ENCODE data around the gene ZSCAN10. TPM values are rescaled to one million over a fixed set of nuclear protein-coding genes. Genes with fewer than 3 reads are reported as not detected.

The ZSCAN10 gene
- total and polyA plus RNA-seq, 2 experiments from 2014 or later, result 217 to 519 TPM

- TF ChIP-seq ZNF462 (CRISPR knock-in tag; IDR thresholded peaks at IDR 0.05), result no peak
- no peak for TF ChIP-seq JUNB (IDR thresholded peaks at IDR 0.05; ENCODE audit: unreplicated experiment)
- TF ChIP-seq REST (IDR thresholded peaks at IDR 0.05; ENCODE audit: unreplicated experiment), result no peak
- no peak for TF ChIP-seq POLR2AphosphoS5 (IDR thresholded peaks at IDR 0.05; ENCODE audit: low read depth)
- no peak for TF ChIP-seq ZNF114 (CRISPR knock-in tag; IDR thresholded peaks at IDR 0.05)
- no peak for TF ChIP-seq EZH2phosphoT487 (IDR thresholded peaks at IDR 0.05; ENCODE audit: unreplicated experiment)
- TF ChIP-seq NANOG (IDR thresholded peaks at IDR 0.05; ENCODE audit: borderline replicate concordance), result no peak
- no peak for TF ChIP-seq CREB1 (CRISPR knock-in tag; IDR thresholded peaks at IDR 0.05; ENCODE audit: low read depth)
- no peak for TF ChIP-seq STAT1 (IDR thresholded peaks at IDR 0.05; ENCODE audit: unreplicated experiment)
- no peak for TF ChIP-seq ZNF331 (CRISPR knock-in tag; IDR thresholded peaks at IDR 0.05; ENCODE audit: low read depth)
- TF ChIP-seq EZH2 (IDR thresholded peaks at IDR 0.05; ENCODE audit: low read depth, unreplicated experiment), result no peak
- no peak for TF ChIP-seq CTCF (conservative IDR thresholded peaks at IDR 0.05; ENCODE audit: low read depth in 2 of 2)
- no peak for TF ChIP-seq ETS1 (IDR thresholded peaks at IDR 0.05)
- DNase-seq (ENCODE audit: low spot score) (no peak), ATAC-seq (no peak)
- H3K4me3 ChIP-seq, result no peak overlapping the region
- no peak overlapping the region for H3K27ac Mint-ChIP-seq
- no peak overlapping the region for H3K4me3 Mint-ChIP-seq
- H3K9me3 Mint-ChIP-seq, result peaks cover 3% of the 10 kb centered on the region; the same call in 2 of the 3 replicates
- no peak overlapping the region for H3K27ac ChIP-seq (ENCODE audit: low read depth)
- no peak overlapping the region for H3K4me2 ChIP-seq
- H3K27me3 Mint-ChIP-seq (ENCODE audit: insufficient read depth, low read depth, poor library complexity), result peaks cover 12% of the 10 kb centered on the region
- H3K4me1 Mint-ChIP-seq, result peaks cover 6% of the 10 kb centered on the region; the same call in 2 of the 3 replicates
- no peak overlapping the region for H2AFZ ChIP-seq
- H3K79me2 ChIP-seq (replicated peaks; ENCODE audit: insufficient read depth), result peaks cover 2% of the 10 kb centered on the region
- H3K36me3 Mint-ChIP-seq (ENCODE audit: low read depth), result peaks cover 6% of the 10 kb centered on the region
- no peaks in the 10 kb centered on the region for H4K20me1 ChIP-seq (replicated peaks; ENCODE audit: insufficient read depth)
- no peaks in the 10 kb centered on the region; the same call in 1 of the 2 replicates for H3K36me3 ChIP-seq (ENCODE audit: insufficient read depth)
- H3K4me1 ChIP-seq (ENCODE audit: insufficient read depth), result 0 out of 2 replicates have a peak, but pooled peaks cover 1% of the 10 kb centered on the region
- H3K27me3 ChIP-seq (ENCODE audit: insufficient read depth), result no peaks in the 10 kb centered on the region
- no peaks in the 10 kb centered on the region for H3K9me2 ChIP-seq (ENCODE audit: insufficient read depth)
- 0 out of 2 replicates have a peak, but pooled peaks cover 10% of the 10 kb centered on the region for H3F3A ChIP-seq (replicated peaks; ENCODE audit: low read depth)
Observed at GRCh38 chr16:3140603-3141427, 41.7 kb upstream of the ZSCAN10 start.

Data from GM23338 (cell line).